Neural cell (in vitro differentiated cells): ENCODE results near the gene TMPRSS2.

Experiments
- CTCF ChIP-seq: fragments of 450-650 bp; IDR thresholded peaks from 2 replicates; pipeline ENCODE4 v1.5.1; 2014; ENCODE audit warnings: antibody characterized with exemption, mild to moderate bottlenecking, moderate library complexity; ENCODE audit not compliant: poor library complexity, severe bottlenecking
- POLR2AphosphoS5 ChIP-seq: IDR thresholded peaks from 2 replicates; pipeline ENCODE4 v1.6.1; 2012
- RAD21 ChIP-seq: fragments of 450-650 bp; conservative IDR thresholded peaks from 2 replicates; pipeline ENCODE4 v1.6.1; 2014; ENCODE audit warnings: antibody characterized with exemption, mild to moderate bottlenecking, moderate library complexity
- TAF1 ChIP-seq: IDR thresholded peaks from 2 replicates; pipeline ENCODE4 v1.6.1; 2012; ENCODE audit warnings: low read depth

GRCh38 chr21:41509733-41510132 is 1.8 kb upstream of the TMPRSS2 start:
- TF ChIP-seq TAF1 (no peak), POLR2AphosphoS5 (no peak), RAD21 (no peak), CTCF (no peak)
